K562 (cell line): ENCODE data around the gene EPHA2. TPM values are rescaled to one million over a fixed set of nuclear protein-coding genes. Genes with fewer than 3 reads are reported as not detected.
A peak's percentile ranks its signal among the peaks of the same experiment; 100 is the strongest.

Experiments used
- C11orf30 ChIP-seq: fragments of 450-650 bp; IDR thresholded peaks from 2 replicates; pipeline ENCODE4 v1.6.1; 2016; ENCODE audit warnings: low read depth, mild to moderate bottlenecking
- CBFA2T3 ChIP-seq: fragments of 450-650 bp; IDR thresholded peaks from 2 replicates; pipeline ENCODE4 v1.6.1; 2017
- CBX1 ChIP-seq: sonication (generic); IDR thresholded peaks from 2 replicates; pipeline ENCODE4 v1.6.1; 2016; ENCODE audit warnings: antibody characterized with exemption, low read depth, mild to moderate bottlenecking
- CBX8 ChIP-seq: fragments of 200-600 bp; sonication (generic); IDR thresholded peaks from 2 replicates; pipeline ENCODE4 v1.6.1; 2012; ENCODE audit warnings: borderline replicate concordance, mixed run types, low read depth, mild to moderate bottlenecking, moderate library complexity, mixed read lengths, low read length, control low read depth, inconsistent platforms; ENCODE audit not compliant: poor library complexity, severe bottlenecking; ENCODE audit errors: extremely low read depth
- CREB5 ChIP-seq: fragments of 250-450 bp; sonication (Bioruptor Pico); IDR thresholded peaks from 2 replicates; pipeline ENCODE4 v1.5.0; 2020; ENCODE audit warnings: mild to moderate bottlenecking
- ELK3 ChIP-seq: fragments of 450-650 bp; formaldehyde crosslinking; IDR thresholded peaks from 2 replicates; pipeline ENCODE4 v1.4.0; 2020; ENCODE audit warnings: mild to moderate bottlenecking
- EP300 ChIP-seq: IDR thresholded peaks from 2 replicates; pipeline ENCODE4 v1.6.1; 2012; ENCODE audit warnings: low read length, improper control_type of control experiment
- ETS2 ChIP-seq: IDR thresholded peaks from 2 replicates; pipeline ENCODE4 v1.6.1; 2016; ENCODE audit warnings: borderline replicate concordance, missing genetic modification characterization, mild to moderate bottlenecking, moderate library complexity, missing compliant biosample characterization; ENCODE audit not compliant: poor library complexity, severe bottlenecking
- FOXA3 ChIP-seq, 2 experiments: fragments of 450-650 bp in 1 of 2; sonication (generic) in 1 of 2; formaldehyde crosslinking; IDR thresholded peaks in 1 of 2; conservative IDR thresholded peaks in 1 of 2; 2 replicates each; pipeline versions ENCODE4 v1.4.0 to v1.8.0; 2020 to 2022; ENCODE audit warnings: mild to moderate bottlenecking in 2 of 2, missing genetic modification reagents in 1 of 2
- HDAC6 ChIP-seq: IDR thresholded peaks from 2 replicates; pipeline ENCODE4 v1.6.1; 2012; ENCODE audit warnings: low read depth, mild to moderate bottlenecking, control low read depth, inconsistent platforms, low read length, moderate library complexity
- HMG20A ChIP-seq: fragments of 450-650 bp; formaldehyde crosslinking; conservative IDR thresholded peaks from 2 replicates; pipeline ENCODE4 v1.4.0; 2020; ENCODE audit warnings: mild to moderate bottlenecking, mixed read lengths
- MYBL2 ChIP-seq, 2 experiments: fragments of 450-650 bp in 1 of 2; sonication (generic) in 1 of 2; formaldehyde crosslinking in 1 of 2; IDR thresholded peaks; 2 replicates each; pipeline versions ENCODE4 v1.6.1 to v1.8.1; 2017 to 2022; ENCODE audit warnings: borderline replicate concordance in 1 of 2, inconsistent platforms in 1 of 2, low read depth in 1 of 2, mild to moderate bottlenecking in 1 of 2, missing genetic modification reagents in 1 of 2, moderate library complexity in 1 of 2
- NFXL1 ChIP-seq: fragments of 450-650 bp; formaldehyde crosslinking; IDR thresholded peaks from 2 replicates; pipeline ENCODE4 v1.4.0; 2021; ENCODE audit warnings: mild to moderate bottlenecking
- PHF20 ChIP-seq: fragments of 450-650 bp; IDR thresholded peaks from 2 replicates; pipeline ENCODE4 v1.6.1; 2018; ENCODE audit not compliant: partially characterized antibody
- RBM17 ChIP-seq: fragments of 200-400 bp; formaldehyde crosslinking; IDR thresholded peaks from 2 replicates; pipeline ENCODE4 v1.6.1; 2017; ENCODE audit warnings: low read depth, mild to moderate bottlenecking, low read length, borderline replicate concordance
- SETDB1 ChIP-seq: IDR thresholded peaks from one replicate; pipeline ENCODE4 v1.6.1; 2012; ENCODE audit warnings: low read length, control low read depth, inconsistent platforms
- SMARCB1 ChIP-seq: IDR thresholded peaks from 2 replicates; pipeline ENCODE4 v1.6.1; 2011; ENCODE audit warnings: improper control_type of control experiment, low read depth; ENCODE audit not compliant: insufficient read length
- XRCC4 ChIP-seq: IDR thresholded peaks from one replicate; pipeline ENCODE4 v1.6.1; 2011; ENCODE audit not compliant: insufficient read depth, insufficient read length; ENCODE audit errors: extremely low read depth
- YY1 ChIP-seq, 3 experiments: IDR thresholded peaks; 2 replicates each; pipeline ENCODE4 v1.6.1; 2011; ENCODE audit warnings: low read length in 2 of 3, mild to moderate bottlenecking in 2 of 3, moderate library complexity in 2 of 3, borderline replicate concordance in 1 of 3, control low read depth in 1 of 3, low read depth in 1 of 3; ENCODE audit not compliant: insufficient read depth in 3 of 3, insufficient replicate concordance in 2 of 3, control insufficient read depth in 1 of 3, insufficient read length in 1 of 3; ENCODE audit errors: extremely low read depth in 1 of 3
- ZFP30 ChIP-seq: fragments of 250-450 bp; sonication (Bioruptor Pico); IDR thresholded peaks from 2 replicates; pipeline ENCODE4 v1.8.0; 2022; ENCODE audit warnings: moderate library complexity, mild to moderate bottlenecking, inconsistent platforms, borderline replicate concordance
- ZNF224 ChIP-seq: sonication (generic); formaldehyde crosslinking; IDR thresholded peaks from 2 replicates; pipeline ENCODE4 v1.8.0; 2022; ENCODE audit warnings: mild to moderate bottlenecking, missing genetic modification reagents
- ZNF277 ChIP-seq: fragments of 250-450 bp; sonication (Bioruptor Pico); IDR thresholded peaks from 2 replicates; pipeline ENCODE4 v1.8.0; 2022; ENCODE audit warnings: inconsistent platforms, mild to moderate bottlenecking, moderate library complexity, borderline replicate concordance
- ZNF431 ChIP-seq: sonication (generic); formaldehyde crosslinking; IDR thresholded peaks from 2 replicates; pipeline ENCODE4 v1.8.0; 2022; ENCODE audit warnings: mild to moderate bottlenecking, missing genetic modification reagents
- polyA plus RNA-seq, 8 experiments: library from polyadenylated mRNA; depleted of rRNA in 4 of 8; stranded (reverse) in 5 of 8; unstranded in 3 of 8; fragments of >200 nt; fragmentation: Nextera tagmentation in 2 of 8; fragmentation: Illumina TruSeq in 1 of 8; extraction: Ambion mirVana in 2 of 8; extraction: Trizol in 1 of 8; gene quantifications; 2 replicates each; pipeline versions ENCODE4 v1.2.1 to v1.2.3, GENCODE V29; 2011 to 2014; ENCODE audit warnings: inconsistent platforms in 1 of 8, missing spikeins in 1 of 8
- total RNA-seq, 7 experiments: library from RNA; depleted of rRNA in 6 of 7; stranded (reverse); fragments of >200 nt in 6 of 7; fragmentation: Illumina TruSeq in 2 of 7; extraction: Trizol in 2 of 7; gene quantifications; 2 replicates each; pipeline versions ENCODE4 v1.2.1 to v1.2.3, GENCODE V29; 2011 to 2021; ENCODE audit warnings: low replicate concordance in 1 of 7

Gene EPHA2
- total and polyA plus RNA-seq, 9 of the 15 experiments (the other 6 are each of a cell fraction or from before 2014, with no cell fraction given) = 0.04 to 0.40 (median 0.07) TPM; not detected in 4

GRCh38 chr1:16146279-16147155 lies 9.4 kb downstream of the EPHA2 start (continued):
- TF ChIP-seq CBFA2T3 = peak; percentile 91
- TF ChIP-seq MYBL2 (IDR thresholded peaks at IDR 0.05; ENCODE audit: low read depth) = no peak
- TF ChIP-seq MYBL2 (CRISPR knock-in tag; IDR thresholded peaks at IDR 0.05; ENCODE audit: borderline replicate concordance) = no peak
- TF ChIP-seq HMG20A (CRISPR knock-in tag) = no peak
- no peak for TF ChIP-seq NFXL1 (CRISPR knock-in tag)
- TF ChIP-seq CBX1 = no peak
- TF ChIP-seq HDAC6 = no peak
- TF ChIP-seq YY1 (IDR thresholded peaks at IDR 0.05; ENCODE audit: borderline replicate concordance in 1 of 3, control insufficient read depth in 1 of 3, extremely low read depth in 1 of 3, insufficient read depth in 3 of 3, insufficient read length in 1 of 3, insufficient replicate concordance in 2 of 3, low read depth in 1 of 3, low read length in 2 of 3) = peak in 2 of 3 experiments; percentile 48 to 60
- TF ChIP-seq C11orf30 = no peak
- TF ChIP-seq SMARCB1 = peak; percentile 64
- TF ChIP-seq EP300 = peak; percentile 96
- no peak for TF ChIP-seq XRCC4
- TF ChIP-seq CREB5 (CRISPR knock-in tag) = no peak
- no peak for TF ChIP-seq RBM17
- no peak for TF ChIP-seq ZNF224 (CRISPR knock-in tag)
- no peak for TF ChIP-seq ZFP30 (CRISPR knock-in tag)
- no peak for TF ChIP-seq ZNF431 (CRISPR knock-in tag)
- no peak for TF ChIP-seq SETDB1
- no peak for TF ChIP-seq ELK3 (CRISPR knock-in tag)
- TF ChIP-seq PHF20 = no peak
- no peak for TF ChIP-seq CBX8
- TF ChIP-seq ZNF277 (CRISPR knock-in tag) = no peak
- TF ChIP-seq ETS2 = no peak
- TF ChIP-seq FOXA3 (CRISPR knock-in tag; conservative IDR thresholded peaks at IDR 0.05 in 1 of 2, IDR thresholded peaks at IDR 0.05 in 1 of 2) = no peak
